T-helper 2 cell (primary cell): Measurements from ENCODE around the gene NKAIN4.

Source experiments
- DNase-seq, 5 experiments: peaks; one replicate each; pipeline versions ENCODE4 v3.0.0 to v3.0.0-alpha.2; 2012 to 2022

NKAIN4 gene

GRCh38 chr20:63217706-63218105, 36.6 kb downstream of the NKAIN4 start:
- no peak for DNase-seq

GRCh38 chr20:63216849-63217471, 37.3 kb downstream of the NKAIN4 start:
- no peak for DNase-seq

DNA sequence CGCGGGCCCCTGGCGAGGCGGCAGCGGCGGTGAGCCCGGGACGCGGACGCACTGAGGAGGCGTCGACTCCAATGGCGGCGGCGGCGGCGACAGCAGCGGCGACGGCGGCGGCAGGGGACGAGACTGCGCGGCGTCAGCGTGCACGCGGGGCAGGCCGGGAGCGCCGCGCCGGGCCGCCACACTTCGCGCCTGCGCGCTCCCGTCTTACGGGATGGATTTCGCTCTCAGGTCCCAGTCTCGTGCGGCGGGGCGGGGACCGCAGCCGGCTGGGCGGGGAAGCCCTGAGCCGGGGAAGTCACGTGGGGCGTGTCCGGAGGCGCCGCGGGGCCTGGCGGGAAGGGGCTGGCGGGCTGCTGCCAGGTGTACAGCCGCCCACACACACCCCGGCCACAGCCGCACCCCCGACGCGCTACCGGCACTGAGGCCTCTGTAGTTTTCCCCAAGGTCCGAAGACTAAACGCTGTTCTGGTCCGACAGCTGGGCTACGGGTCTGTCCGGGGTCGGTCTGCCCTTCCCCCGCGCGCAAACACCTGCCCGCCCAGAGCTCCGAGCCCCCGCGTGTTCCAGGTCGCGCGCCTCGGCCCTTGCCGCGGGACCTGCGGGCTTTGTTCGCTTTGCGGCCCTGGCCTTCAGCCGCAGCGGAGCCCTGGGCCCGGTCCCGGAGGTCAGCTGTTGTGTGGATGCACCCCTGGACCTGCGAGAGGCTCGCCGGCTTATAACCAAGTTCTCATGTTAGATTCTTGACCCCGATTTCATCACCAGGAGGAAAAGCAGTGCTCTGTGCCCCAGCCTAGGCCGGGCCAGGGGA, 38.0 kb downstream of the NKAIN4 start, which contains the start of gene YTHDF1:
TSS of gene YTHDF1 (minus strand) at position 91 of the 808 bp plus-strand sequence. CDS start 239 bp downstream, outside the sequence.
- peak; percentile 88 to 98 (median 93) for DNase-seq

DNA sequence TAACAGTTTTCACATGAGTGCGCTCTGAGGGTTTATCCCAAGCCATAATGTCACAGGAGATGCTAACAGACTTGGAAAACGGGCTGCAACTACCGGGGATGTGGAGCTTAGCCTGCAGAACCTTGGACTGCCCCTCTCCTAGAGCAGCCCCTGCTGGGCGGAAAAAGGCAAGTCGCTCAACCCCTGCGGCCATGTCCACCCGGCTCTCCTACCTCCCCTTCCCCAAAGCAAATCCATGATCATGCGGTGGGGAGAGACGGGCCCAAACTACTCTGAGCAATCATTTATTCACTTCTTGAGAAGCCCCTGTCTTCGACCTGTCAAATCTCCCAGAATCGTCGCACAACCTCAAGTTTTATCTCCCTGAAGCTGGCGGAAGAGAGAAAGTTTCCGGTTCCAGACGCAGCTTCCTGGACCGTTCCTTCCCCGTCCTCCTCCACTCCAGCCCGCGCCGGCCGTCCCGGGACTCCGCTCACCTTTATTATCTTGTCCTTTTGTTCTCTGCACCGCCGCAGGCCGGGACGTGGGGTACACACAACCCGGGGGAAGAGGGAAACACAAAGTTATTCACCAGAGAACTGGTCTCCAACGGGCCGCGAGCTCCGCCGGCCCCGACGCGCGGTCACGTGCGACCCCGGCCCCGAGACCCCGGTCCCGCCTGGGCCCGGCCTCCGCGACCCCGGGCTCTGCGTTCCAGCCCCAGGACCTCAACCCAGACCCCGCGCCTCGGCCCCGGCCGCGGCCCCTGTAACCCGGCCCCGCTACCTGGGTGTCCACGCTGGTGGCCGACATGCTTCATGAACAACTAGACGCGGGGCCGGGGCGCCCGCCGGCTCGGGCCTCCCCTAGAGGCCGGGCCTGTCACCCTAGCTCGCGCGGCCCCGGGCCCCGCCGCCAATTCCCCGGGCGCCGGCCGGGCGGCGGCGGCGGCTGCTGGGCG, 38.9 kb downstream of the NKAIN4 start:
- peak in 1 of 5 experiments; percentile 37 for DNase-seq

- DNase-seq = no peak
These were observed 39.7 kb downstream of the NKAIN4 start for GRCh38 chr20:63214514-63214913.

- no peak for DNase-seq
These were observed 41.5 kb downstream of the NKAIN4 start for GRCh38 chr20:63212792-63213191.

- DNase-seq = no peak
These were observed 41.9 kb downstream of the NKAIN4 start for GRCh38 chr20:63212393-63212730.

- DNase-seq = no peak
These were observed 44.2 kb downstream of the NKAIN4 start for GRCh38 chr20:63210011-63210605.

DNA sequence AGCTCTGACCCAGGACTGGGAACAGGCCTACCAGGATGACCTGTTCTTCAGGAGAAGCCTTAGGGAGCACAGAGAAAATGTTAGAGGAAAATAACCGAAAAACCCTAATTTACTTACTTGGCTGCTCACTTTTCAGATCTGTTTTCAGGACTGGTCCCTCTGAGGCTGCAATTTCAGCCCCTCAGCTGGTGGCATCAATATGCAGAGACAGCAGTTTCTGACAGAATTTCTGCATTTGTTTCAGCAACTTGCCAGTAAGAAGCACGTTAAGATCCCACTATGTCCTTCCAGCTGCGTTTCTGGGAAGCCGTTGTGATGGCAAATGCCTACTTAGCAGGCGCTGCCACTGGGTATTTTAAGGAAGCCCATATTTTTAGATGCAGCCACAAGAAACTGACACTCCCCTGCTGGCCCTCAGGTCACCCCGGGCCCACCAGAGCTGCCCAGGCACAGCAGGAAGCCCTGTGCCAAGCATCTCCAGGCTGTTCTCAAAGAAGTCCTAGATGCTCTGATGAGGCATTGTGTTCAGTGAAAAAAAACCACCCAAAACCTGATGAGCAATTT, 45.8 kb downstream of the NKAIN4 start:
- DNase-seq = no peak

DNA sequence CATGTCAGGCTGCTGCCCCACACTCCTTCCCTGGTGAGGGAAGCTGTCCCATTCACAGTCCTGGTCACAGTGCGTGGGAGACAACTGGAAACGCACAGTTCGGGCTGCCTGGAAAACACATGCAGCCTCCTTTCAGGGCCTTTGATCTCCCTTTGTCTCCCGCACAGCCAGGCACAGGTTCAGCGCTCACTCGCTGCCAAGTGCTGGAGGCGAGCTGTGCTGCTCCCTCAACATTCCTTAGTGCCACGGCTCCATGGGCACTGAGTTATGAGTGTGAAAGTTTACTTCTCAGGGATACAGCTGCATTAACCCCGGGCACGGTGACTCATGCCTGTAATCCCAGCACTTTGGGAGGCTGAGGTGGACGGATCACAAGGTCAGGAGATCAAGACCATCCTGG, 47.4 kb downstream of the NKAIN4 start:
- DNase-seq = no peak

DNA sequence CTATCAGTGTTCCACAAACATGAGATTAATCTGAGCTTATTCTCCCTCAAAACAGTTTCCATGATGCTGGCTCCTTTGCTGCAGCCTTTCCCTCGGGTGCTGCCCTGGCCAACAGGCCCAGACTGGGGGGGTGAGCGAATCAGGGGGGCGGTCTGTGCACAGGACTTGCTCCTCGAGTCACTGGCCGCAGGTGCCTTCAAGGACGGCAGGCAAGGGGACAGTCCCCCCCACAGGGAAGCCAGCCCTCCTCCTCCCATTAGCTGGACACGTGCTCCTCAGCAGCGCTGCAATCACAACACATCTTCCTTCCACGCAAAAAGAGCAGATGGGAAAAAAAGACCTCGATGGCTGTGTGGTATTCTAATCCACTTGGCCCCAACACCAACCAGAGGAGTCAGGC, 48.4 kb downstream of the NKAIN4 start:
- DNase-seq = no peak

- no peak for DNase-seq
These were observed 49.9 kb downstream of the NKAIN4 start for GRCh38 chr20:63204362-63204761.

GRCh38 chr20:63202811-63203526, 51.3 kb downstream of the NKAIN4 start:
- no peak for DNase-seq

GRCh38 chr20:63202021-63202420, 52.2 kb downstream of the NKAIN4 start:
- no peak for DNase-seq

DNA sequence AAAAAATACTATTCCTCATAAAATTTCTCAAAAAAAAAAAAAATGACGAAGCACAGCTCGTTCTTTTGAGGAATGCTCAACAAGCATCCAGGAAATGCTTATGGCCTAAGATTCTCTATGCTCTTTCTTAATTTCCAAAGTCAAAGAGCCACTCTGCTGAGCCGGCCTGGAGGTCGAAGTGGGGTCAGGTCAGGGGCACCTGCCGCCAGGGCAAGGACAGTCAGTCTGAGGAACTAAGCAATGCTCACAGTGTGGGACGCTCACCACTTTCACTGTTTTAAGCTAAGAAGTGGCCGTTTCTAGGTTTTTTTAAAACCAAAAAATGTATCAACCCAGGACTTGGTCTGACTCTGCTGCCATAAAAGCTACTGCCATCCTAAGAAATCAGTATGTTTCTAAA, 55.7 kb downstream of the NKAIN4 start:
- DNase-seq = no peak

DNA sequence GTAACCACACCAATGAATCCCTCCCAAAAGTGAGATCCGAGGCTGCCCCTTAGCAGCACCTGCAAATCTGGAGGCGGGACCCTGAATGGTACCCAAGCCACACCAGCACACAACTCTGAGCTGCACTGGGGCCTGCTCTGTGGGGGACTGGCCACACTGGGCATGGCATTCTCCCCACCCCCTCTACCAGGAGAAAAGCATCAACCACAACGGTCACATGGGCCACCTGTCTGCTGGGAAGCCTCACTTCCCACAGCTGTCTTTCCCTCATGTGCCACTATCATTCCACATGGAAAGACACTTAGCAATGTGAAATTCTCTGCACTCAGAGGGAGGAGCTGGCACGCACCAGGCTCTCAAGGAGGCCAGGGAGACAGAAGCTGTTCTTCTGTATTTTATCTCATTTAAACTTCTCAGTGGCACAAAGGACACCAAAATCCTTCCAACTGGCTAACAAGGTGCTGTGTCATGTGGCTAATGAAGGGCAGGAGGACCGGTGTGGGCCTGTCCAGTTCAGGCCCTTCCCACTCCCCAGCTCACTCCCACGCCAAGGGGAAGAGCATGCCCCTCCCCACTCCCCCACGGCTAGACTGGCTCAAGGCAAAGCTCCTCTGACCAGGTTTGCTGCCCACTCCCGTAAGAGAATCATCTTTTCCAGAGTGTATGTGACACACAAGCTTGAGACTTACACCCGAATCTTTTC, 57.3 kb downstream of the NKAIN4 start:
- DNase-seq = no peak

DNA sequence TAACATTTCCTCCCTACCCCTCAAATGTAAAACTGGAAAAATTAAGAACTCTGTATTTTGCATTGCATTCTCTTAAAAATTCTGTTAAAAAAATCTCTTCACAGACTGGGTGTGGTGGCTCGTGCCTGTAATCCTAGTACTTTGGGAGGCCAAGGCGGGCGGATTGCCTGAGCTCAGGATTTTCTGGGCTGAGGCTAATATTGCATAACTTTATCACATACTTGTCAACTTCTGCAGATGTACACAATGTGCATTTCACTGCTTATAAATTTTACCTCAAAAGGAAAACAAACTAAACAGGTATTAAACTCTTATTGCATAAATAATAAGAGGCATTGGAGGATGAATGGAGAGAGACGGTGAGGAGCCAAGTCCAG, 59.5 kb downstream of the NKAIN4 start:
- DNase-seq = no peak

DNA sequence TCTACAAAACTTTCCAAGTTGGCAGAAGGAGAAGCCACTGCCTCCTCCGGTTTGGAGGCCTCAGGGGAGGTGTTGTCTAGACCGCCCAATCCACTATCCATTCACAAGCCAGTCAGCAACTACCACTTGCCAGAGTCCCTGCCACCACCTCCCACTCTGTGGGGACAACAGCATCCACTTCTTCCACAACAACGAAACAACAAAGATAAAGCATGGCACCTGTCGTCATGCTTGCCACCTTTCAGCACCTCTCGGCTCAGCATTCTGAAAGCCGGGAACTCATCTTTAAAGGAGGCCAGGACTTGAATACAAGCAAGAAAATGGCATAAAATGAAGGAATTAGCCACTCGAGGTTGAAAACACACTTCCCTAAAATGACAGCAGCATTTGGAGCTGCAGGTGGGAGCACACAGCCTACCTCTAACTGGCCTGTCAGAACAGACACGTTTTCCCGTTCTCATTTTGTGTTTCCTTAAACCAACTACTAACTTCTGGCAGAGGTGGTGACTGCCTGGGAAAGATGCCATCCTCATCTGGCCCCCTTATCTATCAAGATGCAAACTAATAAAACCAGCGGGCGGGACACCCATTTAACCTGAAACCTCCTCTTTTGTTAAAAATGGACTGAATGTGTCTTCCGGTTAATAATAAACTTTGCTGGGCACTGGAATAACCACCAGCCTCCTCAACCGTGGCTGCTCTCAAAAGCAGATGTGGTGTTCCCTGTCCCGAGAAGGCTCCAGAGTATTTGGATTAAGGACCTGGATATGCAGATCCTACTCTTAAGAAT, 60.1 kb downstream of the NKAIN4 start:
- DNase-seq = no peak

DNA sequence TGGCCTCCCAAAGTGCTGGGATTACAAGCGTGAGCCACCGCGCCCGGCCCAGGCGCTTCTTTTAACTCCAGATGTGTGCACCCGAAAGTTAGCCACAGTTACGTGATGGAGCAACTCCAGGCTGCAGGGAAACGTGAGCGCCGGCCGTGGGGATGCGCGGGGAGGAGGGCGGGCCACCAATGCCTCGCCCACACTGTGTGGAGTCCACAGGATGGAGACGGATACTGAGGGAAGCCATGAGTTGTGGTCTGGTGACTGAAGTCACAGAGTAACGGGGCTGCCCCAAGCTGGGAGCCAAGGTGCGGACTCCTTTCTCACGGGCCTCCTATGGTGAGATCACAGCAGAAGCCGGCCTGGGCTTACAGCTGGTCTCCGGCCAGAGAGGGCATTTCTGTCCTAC, 61.5 kb downstream of the NKAIN4 start:
- no peak for DNase-seq

DNA sequence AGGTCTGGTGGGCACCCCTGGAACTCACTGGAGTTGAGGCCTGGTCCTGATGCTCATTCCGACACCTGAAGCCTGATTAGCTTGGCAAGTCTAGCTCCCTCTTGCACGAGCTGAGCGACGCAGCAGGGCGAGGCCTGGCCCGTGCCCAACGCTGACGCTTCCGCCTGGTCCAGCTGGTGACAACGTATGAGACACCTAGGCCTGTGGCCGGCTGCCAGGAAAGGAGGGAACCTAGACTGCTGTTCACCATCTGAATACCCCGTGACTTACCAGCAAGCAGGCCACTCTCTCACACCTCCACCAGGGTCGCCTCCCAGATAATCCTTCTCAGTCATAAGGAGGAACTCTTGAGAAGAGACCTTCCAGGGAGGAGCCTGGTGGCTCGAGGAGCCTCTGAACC, 62.9 kb downstream of the NKAIN4 start:
- no peak for DNase-seq
